NCI-H82 (cell line): Measurements from ENCODE around the gene NFATC3.

ENCODE experiments used
- DNase-seq: peaks from one replicate; lab custom pipeline; 2025; lab: John Stamatoyannopoulos, UW

Gene NFATC3

GRCh38 chr16:68073902-68074760 is 11.0 kb upstream of the NFATC3 start:
- DNase-seq: no peak

GRCh38 chr16:68074850-68075555 is 10.2 kb upstream of the NFATC3 start:
- DNase-seq: no peak

GRCh38 chr16:68075980-68076379 is 9.2 kb upstream of the NFATC3 start:
- DNase-seq: no peak

GRCh38 chr16:68076560-68076959 is 8.6 kb upstream of the NFATC3 start:
- no peak for DNase-seq

- DNase-seq: no peak
These were observed 7.1 kb upstream of the NFATC3 start for GRCh38 chr16:68077866-68078700.

- no peak for DNase-seq
These were observed 6.3 kb upstream of the NFATC3 start for GRCh38 chr16:68078701-68079375.

DNA sequence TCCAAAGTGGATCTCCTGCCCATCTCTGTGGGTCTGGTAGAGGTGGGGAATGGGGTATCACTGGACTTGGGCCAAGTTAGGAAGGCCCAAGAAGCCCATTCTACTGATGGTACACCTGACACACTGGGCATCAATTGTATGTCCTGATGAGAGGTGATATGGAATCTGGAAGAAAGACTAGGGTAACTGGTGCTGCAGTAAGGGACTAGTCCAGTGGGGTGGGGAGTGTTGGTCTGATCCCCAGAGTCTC is 5.9 kb upstream of the NFATC3 start:
- no peak for DNase-seq

- no peak for DNase-seq
These were observed 5.4 kb upstream of the NFATC3 start for GRCh38 chr16:68079626-68080344.

DNA sequence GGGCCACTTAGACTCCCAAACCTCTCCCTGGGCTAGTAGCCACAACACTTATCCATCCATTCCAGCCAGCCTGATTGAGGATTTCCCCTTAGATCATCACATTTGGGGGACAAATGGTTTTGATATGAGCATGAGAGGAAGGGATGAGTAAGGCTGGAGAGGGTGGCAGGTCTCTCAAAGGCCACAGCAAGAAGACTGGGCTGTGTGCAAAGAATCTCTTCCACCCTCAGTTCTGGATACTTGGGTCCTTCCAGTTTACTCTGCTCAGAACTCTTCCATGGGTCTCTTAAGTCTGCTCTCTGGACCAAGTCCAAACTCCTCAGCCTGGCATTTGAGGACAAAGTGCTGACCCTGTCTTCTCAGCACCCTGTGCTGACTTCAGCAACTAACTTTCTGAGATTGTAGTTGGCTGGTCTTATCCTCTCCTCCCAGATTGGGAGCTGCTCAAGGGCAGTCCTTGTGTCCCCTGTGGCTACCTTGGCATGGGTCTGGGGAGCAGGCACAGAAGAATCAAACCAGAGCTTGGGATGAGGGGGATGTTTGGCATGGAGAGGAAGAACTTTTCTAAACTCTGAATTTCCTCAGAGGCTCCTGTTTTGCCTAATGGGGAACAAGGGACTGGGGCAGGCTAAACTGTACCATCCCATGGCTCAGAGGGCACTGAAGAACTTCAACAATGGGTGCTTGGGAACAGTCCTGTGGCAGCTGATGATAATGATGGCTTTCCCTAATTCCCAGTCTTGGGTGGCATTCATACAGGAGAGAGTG is 3.1 kb upstream of the NFATC3 start:
- no peak for DNase-seq

GRCh38 chr16:68082629-68083238 is 2.4 kb upstream of the NFATC3 start:
- DNase-seq: no peak

- no peak for DNase-seq
These were observed 1.9 kb upstream of the NFATC3 start for GRCh38 chr16:68083239-68083781.

DNA sequence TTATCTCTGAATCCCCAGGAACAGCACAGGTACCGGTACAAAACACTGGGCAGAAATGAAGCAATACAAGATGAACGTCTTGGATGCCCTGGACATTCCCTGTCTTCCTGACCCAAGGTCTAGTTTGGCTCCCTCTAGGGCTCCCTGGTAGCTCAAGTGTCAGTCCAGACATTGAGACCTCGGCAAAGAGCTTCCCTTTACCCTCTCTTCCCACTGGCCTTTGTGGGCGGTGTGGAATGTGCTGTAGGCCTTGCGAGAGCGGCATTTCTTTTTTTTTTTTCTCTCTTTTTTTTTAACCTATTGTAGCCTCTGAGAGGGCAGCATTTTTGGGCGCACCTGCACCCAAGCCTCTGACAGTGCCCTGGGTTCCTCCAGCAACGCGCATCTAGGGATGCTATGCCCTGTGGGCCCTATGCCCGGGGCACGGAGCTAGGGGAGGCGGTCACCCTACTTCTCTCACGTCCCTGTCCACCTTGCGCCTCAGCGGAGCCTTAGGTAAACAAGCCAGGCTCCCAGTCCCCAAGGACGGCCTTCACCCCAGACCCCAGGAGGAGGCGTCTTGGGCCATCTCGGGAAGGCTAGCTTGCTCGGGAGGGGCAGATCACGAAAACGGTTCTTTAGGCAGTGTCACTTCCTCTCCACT is 1.2 kb upstream of the NFATC3 start:
- DNase-seq: peak; percentile 34

- peak; percentile 97 for DNase-seq
These were observed 489 bp upstream of the NFATC3 start for GRCh38 chr16:68084504-68085258.

GRCh38 chr16:68086336-68086841 is 1.2 kb downstream of the NFATC3 start:
- peak; percentile 49 for DNase-seq

DNA sequence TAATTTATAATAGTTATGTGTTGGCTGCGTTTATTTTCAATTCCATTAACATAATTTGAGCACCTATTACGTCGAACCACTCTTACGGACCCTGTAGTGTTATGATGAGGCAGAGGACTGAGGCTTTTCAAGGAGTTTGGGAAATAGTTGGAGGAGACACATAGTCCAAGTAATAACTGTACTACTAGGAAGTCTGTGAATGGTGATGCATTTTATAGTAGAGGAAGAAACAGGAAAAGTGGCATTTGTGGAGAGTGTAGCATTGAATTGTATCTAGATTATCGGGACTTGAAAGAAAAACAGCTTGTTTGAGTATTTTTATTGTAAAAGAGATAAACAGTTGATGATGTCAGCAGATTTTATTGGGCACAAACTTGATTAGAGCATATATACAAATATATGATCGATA is 1.7 kb downstream of the NFATC3 start:
- peak; percentile 24 for DNase-seq

DNA sequence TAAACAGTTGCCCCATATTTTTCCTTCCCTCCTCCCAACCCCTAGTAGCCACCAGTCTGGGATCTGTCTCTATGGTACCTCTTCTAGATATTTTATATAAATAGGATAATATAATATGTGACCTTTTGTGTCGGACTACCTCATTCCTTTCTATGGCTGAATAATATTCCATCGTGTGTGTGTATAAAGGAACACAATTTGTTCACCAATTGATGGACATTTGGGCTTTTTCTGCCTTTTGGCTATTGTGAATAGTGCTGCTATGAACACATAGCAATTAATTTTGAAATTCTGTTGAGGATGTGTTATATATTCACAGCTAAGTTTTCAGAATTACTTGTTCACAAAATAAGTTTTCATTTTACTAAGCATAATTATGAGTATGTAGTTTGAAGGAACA is 2.5 kb downstream of the NFATC3 start:
- DNase-seq: no peak

GRCh38 chr16:68088130-68088972 is 3.2 kb downstream of the NFATC3 start:
- peak; percentile 14 for DNase-seq

DNA sequence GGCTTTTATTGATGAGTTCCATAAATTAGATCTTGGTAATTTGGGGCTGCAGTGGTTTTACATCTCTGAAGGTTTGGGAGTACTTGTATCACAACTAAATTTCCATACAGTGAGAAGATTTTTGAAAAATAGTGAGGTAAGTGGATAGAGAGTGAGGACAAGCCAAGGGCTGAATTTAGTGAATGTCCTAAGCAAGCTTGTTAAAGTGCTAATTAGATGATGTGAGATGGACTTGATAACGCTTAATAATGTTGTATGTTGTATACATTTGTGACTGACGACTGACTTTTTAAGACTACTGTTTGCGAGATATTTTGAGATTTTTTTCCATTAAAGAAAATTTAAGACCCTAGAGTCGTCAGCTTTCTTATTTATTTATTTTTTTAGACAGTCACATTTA is 3.9 kb downstream of the NFATC3 start:
- DNase-seq: no peak
